Neural cell (in vitro differentiated cells): Measurements from ENCODE around the gene GMPPB. TPM values are rescaled to one million over a fixed set of nuclear protein-coding genes. Genes with fewer than 3 reads are reported as not detected.

Source experiments
- H2AFZ ChIP-seq: fragments of 200-600, 300-800 bp; sonication (generic), shearing (Covaris generic); 2 replicates; pipeline ENCODE4 v1.6.0; 2014; ENCODE audit warnings: low read depth, mild to moderate bottlenecking, antibody characterized with exemption, low read length, moderate library complexity
- H3F3A ChIP-seq: fragments of 200-600 bp; shearing (Covaris generic); 2 replicates; pipeline ENCODE4 v1.6.1; 2016; ENCODE audit warnings: mild to moderate bottlenecking, moderate library complexity, mixed read lengths, antibody characterized with exemption, low read length; ENCODE audit not compliant: insufficient read depth, poor library complexity, severe bottlenecking
- H3K27ac ChIP-seq: fragments of 200-600, 300-800 bp; sonication (generic), shearing (Covaris generic); 2 replicates; pipeline ENCODE4 v1.5.1; 2014; ENCODE audit warnings: mild to moderate bottlenecking, low read length, moderate library complexity
- H3K27me3 ChIP-seq: fragments of 300-800, 200-600 bp; sonication (generic), shearing (Covaris generic); 2 replicates; pipeline ENCODE4 v1.6.0; 2014; ENCODE audit warnings: mild to moderate bottlenecking, low read depth, low read length, moderate library complexity; ENCODE audit not compliant: insufficient read depth
- H3K36me3 ChIP-seq: fragments of 300-800, 200-600 bp; sonication (generic), shearing (Covaris generic); 2 replicates; pipeline ENCODE4 v1.5.1; 2014; ENCODE audit warnings: mild to moderate bottlenecking, antibody characterized with exemption, low read length, moderate library complexity; ENCODE audit not compliant: insufficient read depth
- H3K4me2 ChIP-seq: fragments of 300-800, 200-600 bp; sonication (generic), shearing (Covaris generic); 2 replicates; pipeline ENCODE4 v1.6.0; 2014; ENCODE audit warnings: mild to moderate bottlenecking, low read length
- H3K4me3 ChIP-seq: fragments of 300-800, 200-600 bp; sonication (generic), shearing (Covaris generic); 2 replicates; pipeline ENCODE4 v1.5.1; 2014; ENCODE audit warnings: mild to moderate bottlenecking, low read length, moderate library complexity
- H3K79me2 ChIP-seq: fragments of 200-600 bp; shearing (Covaris generic); replicated peaks from 2 replicates; pipeline ENCODE4 v1.6.0; 2014; ENCODE audit warnings: mild to moderate bottlenecking, low read length, moderate library complexity; ENCODE audit not compliant: insufficient read depth
- H3K9ac ChIP-seq: fragments of 300-800, 200-600 bp; sonication (generic), shearing (Covaris generic); 2 replicates; pipeline ENCODE4 v1.6.1; 2016; ENCODE audit warnings: mild to moderate bottlenecking, low read length, mixed read lengths
- H3K9me2 ChIP-seq: fragments of 200-600 bp; shearing (Covaris generic); 2 replicates; pipeline ENCODE4 v1.6.1; 2016; ENCODE audit warnings: mild to moderate bottlenecking, low read length, mixed read lengths; ENCODE audit not compliant: insufficient read depth
- H3K9me3 ChIP-seq: fragments of 200-600, 300-800 bp; sonication (generic), shearing (Covaris generic); 2 replicates; pipeline ENCODE4 v1.6.1; 2016; ENCODE audit warnings: mild to moderate bottlenecking, mixed run types, low read length, moderate library complexity, mixed read lengths
- H4K20me1 ChIP-seq: fragments of 200-600 bp; shearing (Covaris generic); 2 replicates; pipeline ENCODE4 v1.6.1; 2016; ENCODE audit warnings: mild to moderate bottlenecking, mixed run types; ENCODE audit not compliant: insufficient read depth
- EP300 ChIP-seq: fragments of 450-650 bp; conservative IDR thresholded peaks from 2 replicates; pipeline ENCODE4 v1.6.1; 2014; ENCODE audit warnings: antibody characterized with exemption, mild to moderate bottlenecking, moderate library complexity; ENCODE audit not compliant: poor library complexity, severe bottlenecking
- EZH2 ChIP-seq: fragments of 200-600, 300-800 bp; shearing (Covaris generic), sonication (generic); IDR thresholded peaks from 2 replicates; pipeline ENCODE4 v1.6.1; 2014; ENCODE audit warnings: antibody characterized with exemption, low read length, borderline replicate concordance, mild to moderate bottlenecking; ENCODE audit not compliant: insufficient read depth, poor library complexity, severe bottlenecking
- MXI1 ChIP-seq: fragments of 450-650 bp; conservative IDR thresholded peaks from 2 replicates; pipeline ENCODE4 v1.6.1; 2014; ENCODE audit warnings: antibody characterized with exemption, mild to moderate bottlenecking; ENCODE audit not compliant: poor library complexity, severe bottlenecking
- POLR2AphosphoS5 ChIP-seq: IDR thresholded peaks from 2 replicates; pipeline ENCODE4 v1.6.1; 2012
- RAD21 ChIP-seq: fragments of 450-650 bp; conservative IDR thresholded peaks from 2 replicates; pipeline ENCODE4 v1.6.1; 2014; ENCODE audit warnings: antibody characterized with exemption, mild to moderate bottlenecking, moderate library complexity
- REST ChIP-seq: IDR thresholded peaks from 2 replicates; pipeline ENCODE4 v1.6.1; 2012; ENCODE audit warnings: borderline replicate concordance
- SMC3 ChIP-seq: fragments of 450-650 bp; conservative IDR thresholded peaks from 2 replicates; pipeline ENCODE4 v1.6.1; 2014; ENCODE audit warnings: antibody characterized with exemption, mild to moderate bottlenecking, moderate library complexity; ENCODE audit not compliant: poor library complexity
- TAF1 ChIP-seq: IDR thresholded peaks from 2 replicates; pipeline ENCODE4 v1.6.1; 2012; ENCODE audit warnings: low read depth
- polyA plus RNA-seq: library from polyadenylated mRNA; depleted of rRNA; stranded (reverse); fragments of >200 nt; gene quantifications from 2 replicates; pipeline ENCODE4 v1.2.3, GENCODE V29; 2014
- TF ChIP-seq, protein P1 (sequence below): fragments of 450-650 bp; IDR thresholded peaks from 2 replicates; pipeline ENCODE4 v1.5.1; 2014; ENCODE audit warnings: antibody characterized with exemption, mild to moderate bottlenecking, moderate library complexity; ENCODE audit not compliant: poor library complexity, severe bottlenecking

GMPPB gene
- polyA plus RNA-seq, 1 donor from 2014 or later: 20.8 TPM

GRCh38 chr3:49683162-49683561 is 40.6 kb downstream of the GMPPB start (continued):
- TF ChIP-seq MXI1 (no peak), EZH2 (no peak), POLR2AphosphoS5 (no peak)

DNA sequence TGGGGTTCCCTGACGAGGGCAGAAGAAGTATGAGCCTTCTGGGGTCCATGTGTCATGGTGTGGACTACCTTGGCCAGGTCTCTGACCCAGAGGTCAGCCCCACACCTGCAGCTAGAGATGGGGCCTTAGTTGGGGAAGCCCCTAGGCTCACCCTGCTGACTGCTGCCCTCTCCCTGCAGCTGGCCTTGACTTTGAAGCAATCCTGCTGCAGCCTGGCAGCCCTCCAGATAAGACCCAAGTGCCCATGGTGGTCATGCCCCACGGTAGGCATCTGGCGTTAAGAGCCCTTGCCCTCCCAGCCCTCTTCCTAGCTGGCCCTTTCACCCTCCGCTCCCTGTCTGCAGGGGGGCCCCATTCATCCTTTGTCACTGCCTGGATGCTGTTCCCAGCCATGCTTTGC is 42.2 kb downstream of the GMPPB start:
- H3K36me3 ChIP-seq: no peaks in the 10 kb centered on the region
- H3K27me3 ChIP-seq: no peaks in the 10 kb centered on the region
- no peak overlapping the region for H3K4me2 ChIP-seq
- H3K79me2 ChIP-seq: no peaks in the 10 kb centered on the region
- H3K9me2 ChIP-seq: no peaks in the 10 kb centered on the region
- no peak overlapping the region for H3K9ac ChIP-seq
- H3F3A ChIP-seq: no peaks in the 10 kb centered on the region
- no peaks in the 10 kb centered on the region for H4K20me1 ChIP-seq
- no peaks in the 10 kb centered on the region for H3K9me3 ChIP-seq
- H3K4me3 ChIP-seq: no peak overlapping the region
- TF ChIP-seq EP300 (no peak), TAF1 (no peak)
- H3K27ac ChIP-seq: no peak overlapping the region
- no peak overlapping the region for H2AFZ ChIP-seq

GRCh38 chr3:49681232-49681522 is 42.6 kb downstream of the GMPPB start:
- H4K20me1 ChIP-seq: no peaks in the 10 kb centered on the region
- H3K9ac ChIP-seq: no peak overlapping the region
- no peaks in the 10 kb centered on the region for H3K9me3 ChIP-seq
- no peaks in the 10 kb centered on the region for H3K9me2 ChIP-seq
- TF ChIP-seq, protein P1, sequence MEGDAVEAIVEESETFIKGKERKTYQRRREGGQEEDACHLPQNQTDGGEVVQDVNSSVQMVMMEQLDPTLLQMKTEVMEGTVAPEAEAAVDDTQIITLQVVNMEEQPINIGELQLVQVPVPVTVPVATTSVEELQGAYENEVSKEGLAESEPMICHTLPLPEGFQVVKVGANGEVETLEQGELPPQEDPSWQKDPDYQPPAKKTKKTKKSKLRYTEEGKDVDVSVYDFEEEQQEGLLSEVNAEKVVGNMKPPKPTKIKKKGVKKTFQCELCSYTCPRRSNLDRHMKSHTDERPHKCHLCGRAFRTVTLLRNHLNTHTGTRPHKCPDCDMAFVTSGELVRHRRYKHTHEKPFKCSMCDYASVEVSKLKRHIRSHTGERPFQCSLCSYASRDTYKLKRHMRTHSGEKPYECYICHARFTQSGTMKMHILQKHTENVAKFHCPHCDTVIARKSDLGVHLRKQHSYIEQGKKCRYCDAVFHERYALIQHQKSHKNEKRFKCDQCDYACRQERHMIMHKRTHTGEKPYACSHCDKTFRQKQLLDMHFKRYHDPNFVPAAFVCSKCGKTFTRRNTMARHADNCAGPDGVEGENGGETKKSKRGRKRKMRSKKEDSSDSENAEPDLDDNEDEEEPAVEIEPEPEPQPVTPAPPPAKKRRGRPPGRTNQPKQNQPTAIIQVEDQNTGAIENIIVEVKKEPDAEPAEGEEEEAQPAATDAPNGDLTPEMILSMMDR: no peak
- TF ChIP-seq POLR2AphosphoS5: no peak
- TF ChIP-seq SMC3: no peak
- no peak for TF ChIP-seq TAF1
- TF ChIP-seq RAD21: no peak
- no peak for TF ChIP-seq EP300
- no peak for TF ChIP-seq MXI1
- no peak for TF ChIP-seq EZH2
- TF ChIP-seq REST: no peak
- H2AFZ ChIP-seq: no peak overlapping the region
- no peak overlapping the region for H3K27ac ChIP-seq
- no peak overlapping the region for H3K4me2 ChIP-seq
- no peaks in the 10 kb centered on the region for H3K27me3 ChIP-seq
- no peaks in the 10 kb centered on the region for H3K79me2 ChIP-seq
- no peaks in the 10 kb centered on the region for H3K36me3 ChIP-seq
- H3K4me3 ChIP-seq: no peak overlapping the region
- no peaks in the 10 kb centered on the region for H3F3A ChIP-seq
